Neuronal stem cell (in vitro differentiated cells): Measurements from ENCODE around the gene MCCC2.
"Not testable (repeated sequence)": the region's sequence is repeated elsewhere in the genome, so short reads cannot be mapped to it uniquely, and the experiment has no call there.

Source experiments
- DNase-seq: peaks from one replicate; pipeline ENCODE4 v3.0.0-alpha.2; 2013; ENCODE audit warnings: low spot score
- H2AFZ ChIP-seq: one replicate; pipeline ENCODE4 v1.6.1; 2013; ENCODE audit warnings: mild to moderate bottlenecking, low read length, inconsistent platforms
- H2AK5ac ChIP-seq: 2 replicates; pipeline ENCODE4 v1.6.1; 2013; ENCODE audit warnings: low read depth, mild to moderate bottlenecking, inconsistent platforms, low read length, moderate library complexity, mixed read lengths
- H2BK120ac ChIP-seq: 2 replicates; pipeline ENCODE4 v1.6.1; 2013; ENCODE audit warnings: low read depth, mild to moderate bottlenecking, inconsistent platforms, low read length, moderate library complexity, mixed read lengths
- H2BK12ac ChIP-seq: one replicate; pipeline ENCODE4 v1.6.1; 2013; ENCODE audit warnings: low read length, inconsistent platforms
- H2BK15ac ChIP-seq: 2 replicates; pipeline ENCODE4 v1.6.1; 2013; ENCODE audit warnings: mild to moderate bottlenecking, low read length, inconsistent platforms, mixed read lengths
- H2BK5ac ChIP-seq: one replicate; pipeline ENCODE4 v1.6.1; 2013; ENCODE audit warnings: inconsistent platforms, mild to moderate bottlenecking, low read length, moderate library complexity
- H3K14ac ChIP-seq: one replicate; pipeline ENCODE4 v1.6.1; 2013; ENCODE audit warnings: low read length, inconsistent platforms
- H3K18ac ChIP-seq: 2 replicates; pipeline ENCODE4 v1.6.1; 2013; ENCODE audit warnings: low read length, inconsistent platforms
- H3K23ac ChIP-seq: 2 replicates; pipeline ENCODE4 v1.6.1; 2013; ENCODE audit warnings: low read depth, mild to moderate bottlenecking, mixed read lengths, low read length, inconsistent platforms; ENCODE audit not compliant: poor library complexity
- H3K27ac ChIP-seq: replicated peaks from 3 replicates; pipeline ENCODE4 v1.5.1; 2013; ENCODE audit warnings: low read length, inconsistent platforms
- H3K27me3 ChIP-seq, 3 experiments: 2 replicates each; pipeline ENCODE4 v1.6.1; 2013; ENCODE audit warnings: low read length in 3 of 3, mild to moderate bottlenecking in 2 of 3, inconsistent platforms in 1 of 3, low read depth in 1 of 3, mixed read lengths in 1 of 3, moderate library complexity in 1 of 3; ENCODE audit not compliant: control insufficient read depth in 3 of 3, insufficient read depth in 3 of 3
- H3K36me3 ChIP-seq, 2 donors: replicated peaks in 1 of 2; 2 replicates each; pipeline ENCODE4 v1.6.1; 2013; ENCODE audit warnings: low read length in 2 of 2; ENCODE audit not compliant: control insufficient read depth in 2 of 2, insufficient read depth in 2 of 2
- H3K4ac ChIP-seq: 2 replicates; pipeline ENCODE4 v1.6.1; 2013; ENCODE audit warnings: inconsistent platforms, mild to moderate bottlenecking, low read length, moderate library complexity
- H3K4me1 ChIP-seq, 2 donors: 1 replicate in 1 of 2; 2 replicates in 1 of 2; pipeline ENCODE4 v1.6.1; 2013; ENCODE audit warnings: low read length in 2 of 2, low read depth in 1 of 2; ENCODE audit not compliant: control insufficient read depth in 2 of 2, insufficient read depth in 1 of 2
- H3K4me2 ChIP-seq: one replicate; pipeline ENCODE4 v1.6.1; 2013; ENCODE audit warnings: mild to moderate bottlenecking, low read length, inconsistent platforms; ENCODE audit not compliant: insufficient read depth, poor library complexity, severe bottlenecking
- H3K4me3 ChIP-seq, 2 donors: 2 replicates each; pipeline ENCODE4 v1.5.1; 2013; ENCODE audit warnings: low read length in 2 of 2, mild to moderate bottlenecking in 2 of 2, inconsistent platforms in 1 of 2, moderate library complexity in 1 of 2
- H3K79me1 ChIP-seq: one replicate; pipeline ENCODE4 v1.6.1; 2013; ENCODE audit warnings: low read depth, mild to moderate bottlenecking, inconsistent platforms, low read length, moderate library complexity
- H3K9ac ChIP-seq: one replicate; pipeline ENCODE4 v1.6.1; 2013; ENCODE audit warnings: mild to moderate bottlenecking, low read depth, low read length, inconsistent platforms; ENCODE audit not compliant: poor library complexity
- H3K9me3 ChIP-seq, 2 donors: replicated peaks in 1 of 2; 2 replicates each; pipeline versions ENCODE3 to v1.6.1; 2013; ENCODE audit warnings: low read length in 2 of 2, mild to moderate bottlenecking in 2 of 2, inconsistent platforms in 1 of 2, low read depth in 1 of 2, mixed read lengths in 1 of 2, moderate library complexity in 1 of 2; ENCODE audit not compliant: control insufficient read depth in 2 of 2, insufficient read depth in 1 of 2
- H4K8ac ChIP-seq: one replicate; pipeline ENCODE4 v1.6.1; 2013; ENCODE audit warnings: low read depth, mild to moderate bottlenecking, inconsistent platforms, low read length, moderate library complexity
- H4K91ac ChIP-seq: one replicate; pipeline ENCODE4 v1.6.1; 2013; ENCODE audit warnings: low read length, low read depth, mild to moderate bottlenecking, inconsistent platforms; ENCODE audit not compliant: poor library complexity
- WGBS, 2 donors: extraction: QIAGEN DNeasy Blood & Tissue Kit; methylation state at CpG; one replicate each; pipeline ENCODE4 v1.1.7; 2013; ENCODE audit warnings: missing lambda C conversion rate in 2 of 2, mixed read lengths in 1 of 2; ENCODE audit not compliant: insufficient read length in 2 of 2, insufficient replicate concordance in 1 of 2; ENCODE audit errors: extremely low coverage in 2 of 2; 5-methylcytosine and 5-hydroxymethylcytosine counted together

The MCCC2 gene

DNA sequence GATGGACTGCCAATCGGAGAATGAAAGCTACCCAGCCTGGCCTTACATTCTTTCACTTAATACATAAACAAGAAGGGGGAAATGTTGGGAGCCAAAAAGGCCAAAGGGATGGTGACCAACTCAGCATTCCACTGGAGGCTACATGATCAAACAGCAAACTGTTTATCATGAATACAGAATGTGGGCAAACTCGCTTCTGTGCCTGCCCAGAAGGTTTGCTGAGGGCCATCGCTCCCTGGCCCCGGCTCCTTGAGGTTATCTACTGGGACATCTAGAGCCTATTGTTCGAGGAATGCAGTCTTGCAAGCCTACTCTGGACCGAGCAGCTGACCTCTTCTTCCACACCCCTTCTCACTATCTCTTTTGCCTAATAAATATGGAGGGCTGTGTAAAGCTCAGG lies 9.3 kb upstream of the MCCC2 start:
- H2BK15ac ChIP-seq, H3K14ac ChIP-seq, DNase-seq, H3K18ac ChIP-seq, H3K27ac ChIP-seq, H3K9ac ChIP-seq, H3K4me2 ChIP-seq, H2BK5ac ChIP-seq, H2BK12ac ChIP-seq, H2AK5ac ChIP-seq, H2BK120ac ChIP-seq, H3K23ac ChIP-seq, H3K79me1 ChIP-seq, H4K91ac ChIP-seq, H2AFZ ChIP-seq, H3K27me3 ChIP-seq, H4K8ac ChIP-seq, H3K4me3 ChIP-seq, H3K9me3 ChIP-seq, H3K36me3 ChIP-seq, H3K4me1 ChIP-seq, H3K4ac ChIP-seq: not testable (repeated sequence)
- no CpG with 5 or more reads among the region's 6 CpGs for WGBS, 2 donors

DNA sequence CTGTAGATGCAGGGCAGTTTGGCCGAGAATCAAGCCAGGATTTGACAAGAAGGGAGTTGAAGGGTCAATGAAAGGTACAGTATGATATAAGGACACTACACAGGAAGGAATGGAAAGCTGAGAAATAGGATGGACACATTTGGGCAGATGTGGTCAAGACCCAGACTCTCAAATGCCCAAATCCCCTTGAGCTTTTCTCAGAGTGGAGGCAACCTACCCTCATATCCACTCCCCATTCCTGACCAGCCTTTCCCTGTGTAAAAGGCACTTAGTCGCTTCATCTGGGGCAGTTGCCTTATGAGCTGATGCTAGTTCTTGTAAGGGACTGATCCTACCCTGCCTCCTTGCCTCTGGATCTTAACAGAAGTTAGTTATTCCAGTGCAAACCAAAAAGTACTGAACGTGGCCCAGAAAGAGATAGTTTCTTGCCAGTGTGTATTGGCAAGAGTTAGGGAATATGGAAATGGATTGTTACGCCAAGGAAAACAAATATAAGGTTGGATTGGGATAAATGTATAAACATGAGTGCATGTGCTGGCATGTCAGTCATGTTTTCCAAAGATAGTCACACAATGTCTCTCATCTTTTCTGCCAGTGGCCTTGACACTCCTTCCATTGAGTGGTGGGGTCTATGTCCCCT lies 4.1 kb upstream of the MCCC2 start:
- peaks cover 0 to 2% of the 10 kb centered on the region in 2 donors for H3K9me3 ChIP-seq
- H2BK120ac ChIP-seq: no peak overlapping the region
- no peaks in the 10 kb centered on the region for H3K79me1 ChIP-seq
- H4K8ac ChIP-seq: no peak overlapping the region
- no peak overlapping the region for H2AFZ ChIP-seq
- no peak overlapping the region for H3K4ac ChIP-seq
- H2BK12ac ChIP-seq: no peak overlapping the region
- DNase-seq: no peak
- H3K27me3 ChIP-seq: no peaks in the 10 kb centered on the region
- no peaks in the 10 kb centered on the region for H3K4me1 ChIP-seq
- H2AK5ac ChIP-seq: no peak overlapping the region
- 100% methylated on average over 1 of the region's 4 CpGs; no CpG with 5 or more reads in 1 of the 2 donors for WGBS, 2 donors
- no peak overlapping the region for H2BK15ac ChIP-seq
- no peak overlapping the region for H3K4me2 ChIP-seq
- no peak overlapping the region for H2BK5ac ChIP-seq
- H3K18ac ChIP-seq: no peak overlapping the region
- no peak overlapping the region for H3K9ac ChIP-seq
- no peak overlapping the region for H3K23ac ChIP-seq
- no peak overlapping the region for H3K27ac ChIP-seq
- peaks cover 0 to 1% of the 10 kb centered on the region in 2 donors for H3K36me3 ChIP-seq
- no peak overlapping the region for H3K4me3 ChIP-seq
- no peak overlapping the region for H4K91ac ChIP-seq
- H3K14ac ChIP-seq: no peak overlapping the region

DNA sequence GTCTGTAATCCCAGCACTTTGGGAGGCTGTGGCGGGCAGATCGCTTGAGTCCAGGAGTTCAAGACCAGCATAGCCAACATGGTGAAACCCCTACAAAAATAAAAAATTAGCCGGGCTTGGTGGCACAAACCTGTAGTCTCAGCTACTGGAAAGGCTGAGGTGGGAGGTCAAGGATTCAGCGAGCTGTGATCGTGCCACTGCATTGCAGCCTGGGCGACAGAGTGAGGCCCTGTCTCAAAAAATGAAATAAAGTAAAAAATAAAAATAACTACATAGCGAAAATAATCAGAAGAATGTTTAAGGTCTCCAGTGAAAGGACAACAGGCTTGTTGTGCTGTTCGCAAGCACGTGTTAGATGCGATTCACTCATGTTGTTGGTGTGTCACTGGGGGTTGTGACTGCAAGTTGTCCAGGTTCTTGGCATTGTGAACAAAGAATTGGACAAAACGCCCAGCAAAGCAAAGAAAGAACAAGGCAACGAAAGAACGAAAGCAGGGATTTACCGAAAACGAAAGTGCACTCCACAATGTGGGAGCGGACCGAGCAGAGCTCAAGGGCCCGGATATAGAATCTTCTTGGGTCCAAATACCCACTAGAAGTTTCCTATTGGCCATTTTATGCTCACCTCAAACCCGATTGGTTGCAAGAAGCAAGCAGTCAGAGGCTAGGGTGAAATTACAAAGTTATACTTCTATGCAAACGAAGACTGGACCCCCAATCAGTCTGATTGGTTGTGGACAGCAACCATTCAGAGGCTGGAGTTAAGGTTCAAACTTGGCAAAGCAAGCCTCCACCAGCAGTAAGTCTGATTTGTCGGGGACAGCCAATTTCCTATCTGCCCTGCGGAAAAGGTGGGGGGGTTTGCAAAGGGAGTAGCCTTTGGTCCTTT lies 844 bp upstream of the MCCC2 start:
- Histone ChIP-seq H2BK120ac (no peak overlapping the region), H3K14ac (no peak overlapping the region), H2BK15ac (no peak overlapping the region), H2AK5ac (no peak overlapping the region), H3K4ac (no peak overlapping the region), H3K27me3 (no peaks in the 10 kb centered on the region), H3K4me1 (no peaks in the 10 kb centered on the region), H4K91ac (no peak overlapping the region), H2BK12ac (no peak overlapping the region), H3K79me1 (no peaks in the 10 kb centered on the region), H3K9me3 (no peaks in the 10 kb centered on the region), H3K9ac (no peak overlapping the region), H4K8ac (no peak overlapping the region), H3K23ac (no peak overlapping the region), H2BK5ac (no peak overlapping the region), H3K27ac (peak overlapping the region; percentile 6), H2AFZ (peak overlapping the region; percentile 85), H3K18ac (no peak overlapping the region), H3K36me3 (no peaks in the 10 kb centered on the region), H3K4me3 (peak overlapping the region; percentile 47 to 74), H3K4me2 (peak overlapping the region; percentile 87)
- no CpG with 5 or more reads among the region's 22 CpGs for WGBS, 2 donors
- no peak for DNase-seq

DNA sequence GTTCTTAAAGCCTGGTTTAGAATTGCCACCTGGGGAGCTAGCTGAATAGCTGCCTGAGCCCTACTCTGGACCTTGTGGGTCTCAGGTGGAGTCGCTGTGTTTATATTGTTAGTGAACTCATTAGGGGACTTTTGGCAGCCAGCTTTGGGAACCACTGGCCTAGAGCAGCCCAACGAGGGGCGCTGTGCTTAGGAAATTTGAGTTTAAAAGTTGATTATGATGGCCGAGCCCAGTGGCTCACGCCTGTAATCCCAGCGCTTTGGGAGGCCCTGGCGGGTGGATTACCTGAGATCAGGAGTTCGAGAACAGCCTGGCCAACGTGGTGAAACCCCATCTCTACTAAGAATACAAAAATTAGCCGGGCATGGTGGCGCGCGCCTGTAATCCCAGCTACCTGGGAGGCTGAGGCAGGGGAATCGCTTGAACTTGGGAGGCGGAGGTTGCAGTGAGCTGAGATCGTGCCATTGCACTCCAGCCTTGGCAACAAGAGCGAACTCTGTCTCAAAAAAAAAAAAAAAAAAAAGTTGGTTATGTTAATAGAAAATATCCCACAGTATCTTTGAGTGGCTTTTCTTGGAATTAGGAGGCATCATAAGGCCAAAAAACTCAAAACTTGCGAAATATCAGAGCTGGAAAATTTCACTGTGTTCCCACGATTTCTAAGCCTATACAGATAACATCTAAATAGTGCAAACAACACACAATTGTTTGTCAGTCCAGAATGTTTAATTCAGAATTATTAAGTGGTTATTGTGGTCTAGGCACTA lies 809 bp downstream of the MCCC2 start:
- Histone ChIP-seq H2AK5ac (no peak overlapping the region), H3K4ac (no peak overlapping the region), H3K4me3 (peak overlapping the region; percentile 47 to 82), H2BK120ac (no peak overlapping the region), H4K8ac (no peak overlapping the region), H3K14ac (no peak overlapping the region), H3K4me2 (peak overlapping the region; percentile 87), H3K23ac (no peak overlapping the region), H3K79me1 (no peaks in the 10 kb centered on the region), H3K27me3 (no peaks in the 10 kb centered on the region), H3K4me1 (no peaks in the 10 kb centered on the region), H4K91ac (no peak overlapping the region), H3K18ac (no peak overlapping the region), H2BK5ac (peak overlapping the region; percentile 90), H2BK15ac (no peak overlapping the region), H3K36me3 (no peaks in the 10 kb centered on the region), H3K9ac (no peak overlapping the region), H2AFZ (peak overlapping the region; percentile 85), H3K27ac (peak overlapping the region; percentile 57), H2BK12ac (no peak overlapping the region), H3K9me3 (no peaks in the 10 kb centered on the region)
- no peak for DNase-seq
- no CpG with 5 or more reads among the region's 19 CpGs for WGBS, 2 donors
